CD4-positive, alpha-beta T cell treated with Interferon alpha-2 for 1 hour (primary cell): ENCODE data around the gene ACAD9.
"Not testable (repeated sequence)": the region's sequence is repeated elsewhere in the genome, so short reads cannot be mapped to it uniquely, and the experiment has no call there.

ENCODE experiments used
- DNase-seq, 2 donors: peaks; one replicate each; pipeline ENCODE4 v3.0.0-alpha.2; 2020 to 2022

ACAD9 gene

DNA sequence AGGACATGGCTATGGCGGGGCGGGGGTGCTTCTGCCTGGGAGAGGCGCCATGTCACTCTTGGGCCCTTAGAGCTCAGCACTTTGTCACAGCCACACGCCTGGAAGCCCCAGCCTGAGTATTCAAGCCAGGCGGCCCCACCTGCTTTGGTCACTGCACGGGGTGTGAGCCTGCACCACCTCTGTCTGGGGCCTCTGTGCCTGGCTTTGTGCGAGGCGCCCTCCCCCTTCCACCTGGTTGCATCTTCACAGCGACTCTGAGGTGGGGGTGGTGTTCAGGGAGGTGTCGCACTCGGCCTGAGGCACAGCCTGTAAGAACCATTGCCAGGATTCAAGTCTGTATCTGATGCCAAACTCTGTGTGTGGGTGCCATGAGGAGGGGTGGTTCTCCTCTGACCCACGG lies 24.1 kb downstream of the ACAD9 start:
- DNase-seq = no peak

DNA sequence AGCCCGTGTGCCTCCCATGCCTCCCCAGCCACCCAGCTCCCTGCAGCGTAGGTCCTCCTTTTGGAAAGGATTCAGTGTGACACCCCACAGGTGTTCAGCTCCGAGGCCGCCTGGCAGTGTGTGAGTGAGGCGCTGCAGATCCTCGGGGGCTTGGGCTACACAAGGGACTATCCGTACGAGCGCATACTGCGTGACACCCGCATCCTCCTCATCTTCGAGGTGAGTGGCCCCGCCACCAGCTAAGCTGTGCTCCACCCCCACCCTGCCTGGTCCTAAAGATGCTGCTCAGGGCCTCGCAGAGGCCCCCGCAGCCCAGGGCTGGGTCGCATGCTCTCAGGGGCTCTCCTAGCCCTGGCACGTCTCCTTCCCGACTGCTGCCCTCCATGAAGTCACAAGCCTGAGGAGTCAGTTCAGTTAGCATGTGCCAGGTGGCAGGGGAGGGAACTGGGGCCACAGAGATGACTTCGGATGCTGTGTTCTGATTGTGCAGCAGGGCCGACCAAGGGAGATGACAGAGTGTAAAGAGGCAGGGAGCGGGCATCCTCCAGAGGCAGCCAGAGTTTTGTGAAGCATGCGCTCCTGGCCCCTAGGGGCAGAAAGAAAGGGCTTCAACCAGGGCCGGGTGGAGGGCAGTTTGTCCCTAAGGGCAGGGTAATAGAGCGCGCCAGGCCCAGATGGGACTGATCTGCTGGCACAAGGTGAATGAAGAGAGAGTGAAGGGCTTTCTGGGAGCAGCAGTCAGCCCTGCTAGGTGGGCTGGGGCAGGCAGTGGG lies 26.8 kb downstream of the ACAD9 start:
- no peak for DNase-seq

DNA sequence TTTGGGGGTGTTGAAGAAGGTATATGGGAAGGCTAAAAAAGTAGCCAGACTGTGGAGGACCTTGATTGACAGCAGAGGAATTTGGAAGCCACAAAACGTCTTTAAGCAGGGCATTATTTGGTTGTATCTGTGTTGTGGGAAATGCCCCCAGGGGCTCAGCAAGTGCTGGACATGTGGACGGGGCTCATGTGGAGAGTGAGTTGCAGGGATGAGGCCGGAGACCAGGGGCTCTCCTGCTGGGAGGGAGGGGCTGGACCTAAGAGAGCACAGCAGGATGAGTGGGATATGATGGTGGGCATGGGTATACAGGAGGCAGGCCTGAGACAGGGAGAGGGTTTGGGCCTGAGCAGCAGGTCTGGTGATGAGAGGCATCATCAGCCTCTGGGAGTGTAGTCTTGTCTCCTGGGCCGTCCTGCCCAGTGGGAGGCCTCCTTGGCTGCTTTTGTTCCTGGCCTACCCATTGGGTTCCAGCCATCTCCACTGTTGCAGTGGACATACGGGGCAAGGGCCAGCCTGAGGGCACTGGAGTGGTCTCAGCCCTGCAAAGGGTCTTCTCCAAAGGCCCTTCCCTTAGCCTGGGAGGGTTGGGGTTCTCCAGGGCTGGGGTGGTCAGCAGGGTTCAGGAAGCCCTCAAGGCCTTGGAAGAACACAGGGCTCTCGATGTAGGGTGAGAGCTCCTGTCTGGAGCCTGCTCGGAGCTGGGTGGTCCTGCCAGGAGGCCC lies 27.5 kb downstream of the ACAD9 start:
- DNase-seq = no peak

DNA sequence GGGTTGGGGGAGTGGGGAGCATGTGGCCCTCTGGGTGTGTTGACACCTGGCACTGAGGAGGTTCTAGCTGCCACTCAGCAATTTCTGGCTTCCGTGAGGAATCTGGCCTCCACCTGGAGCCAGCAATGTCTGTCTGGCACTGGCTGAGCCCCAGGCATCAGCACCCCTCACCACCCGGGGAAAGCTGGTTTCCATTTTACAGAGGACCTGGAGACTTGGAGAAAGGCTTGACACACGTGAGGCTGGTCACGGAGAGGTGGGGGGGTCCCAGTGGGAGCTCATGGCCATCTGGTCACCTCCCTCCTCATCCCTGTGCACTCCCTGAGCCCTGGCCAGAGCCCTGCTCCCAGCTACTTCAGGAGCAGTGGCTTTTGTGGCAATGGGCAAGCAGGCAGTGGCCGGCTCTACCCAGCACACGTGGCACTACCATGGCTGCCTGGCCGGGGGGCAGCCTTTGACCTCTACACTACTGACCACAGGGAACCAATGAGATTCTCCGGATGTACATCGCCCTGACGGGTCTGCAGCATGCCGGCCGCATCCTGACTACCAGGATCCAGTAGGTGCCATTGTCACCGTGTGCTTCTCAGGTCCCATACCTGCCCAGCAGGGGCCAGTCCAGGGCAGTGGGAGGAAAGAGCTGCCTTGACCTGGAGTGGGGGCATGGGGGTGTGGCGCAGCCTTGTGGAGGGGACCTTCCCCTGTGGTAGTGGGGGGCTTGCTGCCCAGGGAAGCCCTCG lies 28.5 kb downstream of the ACAD9 start:
- no peak for DNase-seq

DNA sequence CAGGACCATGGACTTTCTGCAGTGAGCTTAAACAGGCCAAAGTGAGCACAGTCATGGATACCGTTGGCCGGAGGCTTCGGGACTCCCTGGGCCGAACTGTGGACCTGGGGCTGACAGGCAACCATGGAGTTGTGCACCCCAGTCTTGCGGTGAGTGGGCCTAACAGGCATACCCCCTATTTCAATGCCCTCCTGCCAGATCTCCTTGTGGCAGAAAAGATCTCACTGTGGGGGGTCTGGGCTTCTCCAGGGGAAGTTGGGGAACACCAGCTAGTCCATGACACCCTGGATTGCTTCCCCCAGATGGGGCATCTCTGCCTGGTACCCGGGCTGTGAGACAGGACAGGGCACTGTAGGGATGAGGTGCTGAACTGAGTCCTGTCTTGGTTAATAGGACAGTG lies 29.5 kb downstream of the ACAD9 start:
- DNase-seq = no peak

DNA sequence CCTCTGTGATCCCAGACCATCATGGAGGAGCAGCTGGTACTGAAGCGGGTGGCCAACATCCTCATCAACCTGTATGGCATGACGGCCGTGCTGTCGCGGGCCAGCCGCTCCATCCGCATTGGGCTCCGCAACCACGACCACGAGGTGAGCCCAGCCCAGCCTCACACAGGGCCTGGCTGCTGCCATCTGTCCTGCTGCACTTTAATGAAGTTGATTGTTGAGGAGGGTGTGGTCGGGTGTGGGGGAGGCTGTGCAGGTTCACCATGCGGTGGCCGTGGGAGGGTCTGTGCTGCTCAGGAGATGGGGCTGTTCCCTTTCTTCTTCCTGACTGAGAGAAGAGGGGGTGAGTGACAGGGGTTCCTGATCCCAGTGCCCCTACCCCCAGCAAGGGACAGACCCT lies 30.6 kb downstream of the ACAD9 start:
- DNase-seq = no peak

DNA sequence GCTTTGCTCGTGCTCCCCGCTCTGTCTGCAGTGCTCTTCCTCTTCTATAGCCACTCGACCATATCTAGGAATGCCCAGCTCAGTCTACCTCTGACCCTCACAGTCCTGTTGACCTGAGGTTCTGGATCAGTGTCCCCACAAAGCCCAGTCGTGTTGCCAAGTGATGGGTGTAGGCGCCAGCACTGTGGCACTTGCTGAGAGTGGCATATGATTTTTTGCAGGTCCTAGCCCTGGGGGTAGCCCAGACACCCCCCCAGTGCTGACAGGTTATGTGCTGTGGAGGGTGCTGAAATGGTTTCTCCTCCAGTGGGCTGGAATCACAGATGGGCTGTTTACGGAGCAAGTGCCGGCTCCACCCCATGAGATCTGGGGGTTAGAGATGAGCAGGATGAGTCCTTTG lies 32.5 kb downstream of the ACAD9 start:
- no peak for DNase-seq

DNA sequence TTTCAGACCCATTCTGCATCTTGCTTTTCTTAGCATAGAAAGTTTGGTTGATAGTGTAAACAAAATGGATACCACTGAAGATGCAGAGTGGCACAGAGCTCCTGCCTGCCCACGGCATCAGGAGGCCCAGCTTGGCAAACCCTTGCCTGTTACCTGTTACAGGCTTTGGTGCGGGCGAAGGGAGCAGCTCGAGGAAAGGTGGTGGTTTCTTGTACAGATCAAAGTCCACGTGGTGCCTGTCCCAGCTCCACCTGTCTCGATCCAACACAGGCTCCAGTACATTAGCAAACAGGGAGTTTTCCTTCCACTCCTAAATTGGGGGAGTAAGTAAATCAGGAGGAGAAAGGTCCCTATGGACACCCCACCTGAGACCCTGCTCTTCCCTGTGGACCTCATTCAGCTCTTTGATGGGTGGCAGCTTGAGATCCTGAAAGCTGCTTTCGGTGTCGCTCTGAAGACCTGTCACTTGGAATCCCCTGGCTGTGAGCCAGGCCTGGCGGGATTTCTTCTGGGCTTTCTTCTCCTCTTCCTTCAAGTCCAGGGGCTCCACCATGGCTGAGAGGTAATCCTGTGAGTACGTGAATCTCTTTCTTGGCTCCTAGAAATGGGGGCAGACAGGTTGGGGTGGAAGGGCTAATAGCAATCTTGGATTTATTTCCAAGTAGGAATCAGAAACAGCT lies 35.7 kb downstream of the ACAD9 start:
- DNase-seq = no peak

DNA sequence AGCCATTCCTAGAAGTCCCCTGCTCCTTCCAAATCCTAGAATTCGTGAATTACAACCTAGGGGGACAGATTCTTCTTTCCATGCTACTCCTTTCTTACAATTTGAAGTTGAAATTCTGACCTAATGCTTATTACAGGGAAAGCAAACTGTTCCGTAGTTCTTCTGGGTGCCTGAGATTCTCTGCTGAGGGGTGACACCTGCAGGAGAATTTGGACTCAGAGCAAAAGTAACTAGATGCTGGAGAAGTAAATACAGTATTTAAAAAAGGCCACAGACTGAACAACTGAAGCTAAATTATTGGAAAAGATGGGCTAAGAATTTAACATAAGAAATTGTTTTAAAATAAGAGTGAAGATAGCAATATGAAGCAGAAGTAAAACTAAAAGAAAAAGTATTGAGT lies 37.9 kb downstream of the ACAD9 start:
- DNase-seq = no peak

DNA sequence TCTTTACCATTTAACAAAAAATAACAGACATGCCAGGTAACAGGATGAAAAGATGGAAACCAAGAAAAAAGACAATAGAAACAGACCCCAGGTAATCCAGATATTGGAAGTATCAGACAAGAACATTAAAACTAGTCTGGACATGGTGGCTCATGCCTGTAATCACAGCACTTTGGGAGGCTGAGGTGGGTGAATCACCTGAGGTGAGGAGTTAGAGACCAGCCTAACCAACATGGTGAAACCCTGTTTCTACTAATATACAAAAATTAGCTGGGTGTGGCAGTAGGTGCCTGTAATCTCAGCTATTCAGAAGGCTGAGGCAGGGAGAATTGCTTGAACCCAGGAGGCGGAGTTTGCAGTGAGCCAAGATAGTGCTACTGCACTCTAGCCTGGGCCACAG lies 40.6 kb downstream of the ACAD9 start:
- DNase-seq = no peak

DNA sequence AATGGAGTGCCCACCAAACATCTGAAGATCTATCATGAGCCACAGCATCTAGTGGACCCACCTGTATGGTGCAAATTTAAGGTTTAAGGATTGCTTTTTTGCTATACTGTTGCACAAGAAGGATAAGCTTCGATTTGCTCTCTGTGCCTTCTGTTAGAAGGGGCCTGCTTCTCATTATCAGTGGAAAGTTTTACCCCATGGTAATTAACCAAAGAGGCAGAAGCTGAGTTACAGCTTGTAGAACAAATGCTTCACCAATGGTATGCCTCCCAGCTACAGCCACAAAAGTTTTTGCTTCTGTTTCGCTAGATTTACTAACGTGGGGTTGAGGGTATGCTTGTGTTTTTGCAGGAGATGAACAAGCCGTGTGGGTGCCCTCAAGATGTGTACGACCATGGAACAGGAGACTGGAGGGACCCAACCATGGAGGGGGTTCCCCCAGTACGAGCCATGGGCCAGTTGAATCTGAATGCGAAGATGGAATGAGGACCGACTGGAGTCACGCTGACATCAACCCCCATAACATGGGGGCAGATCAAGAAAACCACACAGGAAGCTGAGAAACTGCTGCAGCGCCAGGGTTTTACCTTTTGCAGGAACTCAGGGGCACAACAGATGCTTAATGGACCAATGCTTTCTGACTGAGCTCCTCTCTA lies 43.5 kb downstream of the ACAD9 start:
- DNase-seq = peak; percentile 14 to 56

DNA sequence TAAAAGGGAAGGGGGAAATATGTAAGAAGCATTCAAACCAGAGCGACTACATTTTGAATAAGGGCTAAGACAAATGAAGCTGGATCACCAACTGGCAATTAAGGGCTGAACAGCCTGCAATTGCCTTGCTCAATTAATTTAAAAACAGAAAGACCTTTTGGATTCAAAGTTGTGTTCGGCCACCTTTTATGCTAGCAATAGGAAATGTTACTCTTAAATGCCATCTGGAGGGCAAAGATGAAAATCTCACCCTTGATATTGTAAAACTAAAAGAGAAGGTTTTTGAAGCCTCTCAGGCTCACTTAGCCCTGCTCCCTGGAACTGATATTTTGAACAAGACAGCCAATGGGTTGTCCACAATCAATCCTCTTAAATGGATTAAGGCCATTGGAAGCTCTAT lies 44.2 kb downstream of the ACAD9 start:
- peak in 1 of 2 donors; percentile 44 for DNase-seq

DNA sequence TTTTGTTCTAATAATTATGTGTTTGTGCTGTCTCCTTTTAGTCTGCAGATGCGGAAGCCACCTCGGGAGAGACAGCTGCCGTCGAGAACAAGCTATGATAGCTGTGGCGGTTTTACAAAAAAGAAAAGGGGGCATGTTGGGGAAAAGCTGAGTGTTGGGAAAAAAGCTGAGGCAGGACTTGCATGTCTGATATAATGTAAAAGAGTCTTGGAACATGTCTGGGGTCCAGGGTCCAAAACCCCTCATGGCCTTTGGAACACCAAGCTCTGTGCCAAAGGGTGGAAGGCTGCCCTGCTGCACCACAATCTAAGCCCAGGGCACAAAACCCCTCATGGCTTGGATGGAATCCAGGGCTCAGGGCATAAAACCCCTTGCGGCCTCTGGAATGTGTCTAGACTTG lies 44.6 kb downstream of the ACAD9 start:
- not testable (repeated sequence) for DNase-seq

DNA sequence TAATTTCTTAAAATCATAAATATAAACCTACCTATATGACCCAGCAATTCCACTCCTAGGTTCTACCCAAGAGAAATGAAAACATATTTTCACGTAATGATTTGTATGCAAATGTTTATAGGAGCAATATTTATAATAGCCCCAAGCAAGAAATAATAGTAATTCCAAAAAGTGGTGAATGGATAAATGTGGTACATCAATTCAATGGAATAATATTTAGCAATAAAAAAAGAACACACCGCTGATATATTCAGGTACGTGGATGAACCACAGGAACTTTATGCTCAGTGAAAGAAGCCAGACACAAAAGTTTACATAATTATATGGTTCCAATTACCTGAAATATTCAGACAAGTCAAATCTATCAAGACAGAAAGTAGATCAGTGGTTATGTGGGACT lies 49.9 kb downstream of the ACAD9 start:
- no peak for DNase-seq

DNA sequence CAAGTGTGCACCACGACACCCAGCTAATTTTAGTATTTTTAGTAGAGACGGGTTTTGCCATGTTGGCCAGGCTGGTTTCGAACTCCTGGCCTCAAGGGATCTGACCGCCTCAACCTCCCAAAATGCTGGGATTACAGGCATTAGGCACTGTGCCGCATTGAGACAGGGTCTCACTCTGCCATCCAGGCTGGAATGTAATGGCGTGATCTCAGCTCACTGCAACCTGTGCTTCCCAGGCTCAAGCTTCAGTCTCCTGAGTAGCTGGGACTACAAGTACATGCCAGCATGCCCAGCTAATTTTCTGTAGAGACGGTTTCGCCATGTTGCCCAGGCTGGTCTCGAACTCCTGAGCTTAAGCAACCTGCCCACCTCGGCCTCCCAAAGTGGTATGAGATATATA lies 51.6 kb downstream of the ACAD9 start:
- no peak for DNase-seq

DNA sequence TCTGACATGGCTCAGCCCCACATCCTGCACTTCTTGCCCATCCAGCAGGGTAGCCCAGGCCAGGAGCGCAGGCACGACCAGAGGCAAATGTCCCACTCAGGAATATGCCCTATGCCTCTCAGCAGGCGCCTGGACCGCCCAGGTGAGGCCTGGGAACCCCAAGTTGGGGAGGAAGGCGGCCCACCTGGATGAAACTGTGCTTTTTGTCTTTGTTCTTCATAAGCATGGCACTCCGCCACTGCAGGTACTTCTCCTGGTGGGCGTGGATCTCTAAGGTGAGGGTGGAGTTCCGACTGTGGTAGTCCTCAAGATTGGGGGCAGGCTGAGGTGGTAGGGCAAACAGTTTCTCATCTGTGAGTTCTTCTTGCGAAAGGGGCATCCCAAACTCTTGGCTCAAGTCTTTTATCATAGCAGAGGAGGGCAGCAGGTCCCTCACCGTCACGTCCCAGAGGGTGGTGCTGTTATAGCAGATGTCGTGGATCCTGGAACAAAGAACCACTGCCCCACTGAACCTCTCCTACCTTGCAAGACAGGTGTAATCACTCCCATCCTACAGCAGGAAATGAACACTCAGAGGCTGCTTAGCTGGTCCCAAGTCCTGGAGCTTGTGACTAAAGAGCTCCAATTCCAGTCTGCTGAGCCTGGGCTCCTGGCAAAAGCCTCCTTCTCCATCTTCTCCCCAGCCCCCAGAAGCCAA lies 53.2 kb downstream of the ACAD9 start:
- DNase-seq = no peak

DNA sequence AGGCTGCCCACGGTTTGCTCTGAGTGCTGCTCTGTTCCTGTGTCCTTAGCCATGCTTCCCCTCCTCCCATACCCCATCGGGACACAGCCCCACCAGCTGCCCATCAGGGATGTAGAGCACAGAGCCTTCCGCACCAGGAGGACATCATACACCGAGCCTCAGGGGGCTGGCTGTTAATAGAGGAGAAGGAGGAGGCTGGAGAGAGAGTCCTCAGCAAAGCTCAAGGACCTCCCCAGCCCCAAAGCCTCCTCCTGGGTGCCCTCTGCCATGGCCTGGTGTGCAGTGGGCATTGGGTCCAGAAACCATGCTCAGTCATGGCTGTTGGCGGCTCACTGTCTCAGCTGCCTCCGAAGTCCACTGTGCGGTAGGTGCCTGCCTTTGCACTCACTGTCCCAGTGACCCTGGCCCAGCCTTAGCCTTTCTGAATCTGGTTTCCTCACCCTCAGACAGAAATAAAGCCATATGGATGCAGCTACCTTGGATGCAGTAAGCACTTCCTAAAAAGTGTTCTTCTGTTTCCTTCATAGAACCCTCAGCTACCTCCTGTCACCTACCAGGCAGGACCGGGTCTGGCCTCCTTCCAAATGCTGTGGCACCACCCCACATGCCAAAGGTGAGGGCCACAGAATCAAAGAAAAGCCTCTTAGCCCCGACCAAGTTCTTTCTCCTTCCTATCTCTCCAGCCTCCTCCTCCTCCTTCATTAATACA lies 53.9 kb downstream of the ACAD9 start:
- no peak for DNase-seq

DNA sequence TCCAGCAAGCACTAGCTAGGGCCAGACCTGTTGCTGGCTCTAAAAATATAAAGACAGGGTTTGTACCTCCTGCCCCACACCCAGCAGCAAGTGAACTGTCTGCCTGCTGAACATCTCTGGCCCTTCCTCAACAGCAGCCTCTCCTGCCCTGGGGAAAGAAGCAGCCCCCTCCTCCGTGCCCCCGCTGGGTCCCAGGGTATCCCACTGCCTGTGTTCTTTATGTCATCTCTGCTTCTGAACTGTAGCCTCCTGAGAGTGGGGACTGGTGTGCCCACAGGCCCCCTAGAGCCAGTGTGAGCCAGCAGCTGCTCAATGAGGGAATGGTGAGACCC lies 54.5 kb downstream of the ACAD9 start:
- no peak for DNase-seq

DNA sequence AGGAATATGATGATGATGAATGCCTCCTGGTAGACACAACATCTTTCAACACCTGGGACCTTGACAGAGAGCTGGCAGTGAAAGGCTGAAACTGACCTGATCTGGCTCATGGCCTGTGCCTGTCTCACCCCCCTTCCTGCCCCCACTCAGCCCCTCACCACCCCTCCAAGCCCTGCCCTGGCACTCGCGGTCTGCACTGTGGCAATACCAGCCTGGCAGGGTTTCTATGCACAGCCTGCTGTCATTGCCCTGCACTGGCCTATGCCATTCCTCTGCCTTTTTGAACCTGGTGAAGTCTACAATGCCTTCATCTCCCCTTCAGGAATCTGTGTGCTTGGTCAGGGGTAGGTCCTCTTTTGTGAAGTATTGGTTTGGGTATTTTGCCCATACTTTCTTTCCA lies 56.5 kb downstream of the ACAD9 start:
- no peak for DNase-seq

DNA sequence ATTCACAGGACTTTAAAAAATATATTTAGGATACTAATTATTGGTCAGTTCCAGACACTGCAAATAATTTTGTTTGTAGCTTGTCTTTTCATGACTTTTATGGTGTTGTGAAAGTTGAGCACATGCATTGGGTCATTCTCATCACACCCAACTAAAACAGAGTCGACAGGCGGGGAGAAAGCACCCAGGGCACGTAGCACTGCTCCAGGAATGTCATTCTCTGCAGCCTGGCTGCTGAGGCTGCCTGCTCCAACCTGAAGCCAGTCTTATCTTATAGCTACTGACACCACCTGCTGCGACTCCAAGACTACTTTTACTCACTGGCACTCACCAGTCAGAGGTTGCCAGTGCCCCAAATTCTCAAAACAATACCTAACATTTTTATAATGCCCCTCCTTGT lies 56.9 kb downstream of the ACAD9 start:
- no peak for DNase-seq

DNA sequence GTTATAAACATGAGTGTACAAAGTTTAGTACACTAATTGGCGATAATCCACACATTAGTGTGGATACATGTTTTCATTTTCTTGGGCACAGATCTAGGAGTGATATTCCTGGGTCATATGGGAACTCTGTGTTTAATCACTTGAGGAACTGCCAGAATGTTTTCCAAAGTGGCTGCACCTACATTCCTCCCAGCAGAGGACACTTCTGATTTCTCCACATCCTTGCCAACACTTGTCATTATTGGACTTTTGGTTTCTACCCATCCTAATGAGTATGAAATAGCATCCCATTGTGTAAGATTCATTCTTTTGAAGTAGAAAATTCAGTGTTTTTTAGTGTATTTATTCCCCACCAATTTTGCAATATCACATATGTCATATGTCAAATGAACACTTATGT lies 60.8 kb downstream of the ACAD9 start:
- no peak for DNase-seq
